Ovary (tissue), 9 donors: ENCODE data around the gene MTUS2. TPM values are rescaled to one million over a fixed set of nuclear protein-coding genes. Genes with fewer than 3 reads are reported as not detected.

ENCODE experiments used
- DNase-seq, 5 donors: peaks; one replicate each; pipeline ENCODE4 v3.0.0-alpha.2; 2019 to 2020
- H3K27ac ChIP-seq, 2 donors: fragments of 200-600 bp; one replicate each; pipeline versions ENCODE4 v1.5.1 to v1.8.0; 2019 to 2022
- H3K27me3 ChIP-seq: fragments of 200-600 bp; one replicate; pipeline ENCODE4 v1.8.0; 2022
- H3K36me3 ChIP-seq: fragments of 200-600 bp; sonication (generic); one replicate; pipeline ENCODE4 v1.5.1; 2019
- H3K4me1 ChIP-seq: one replicate; pipeline ENCODE4 v1.8.1; 2013; ENCODE audit warnings: mild to moderate bottlenecking, moderate library complexity; ENCODE audit not compliant: insufficient read depth
- H3K4me3 ChIP-seq: fragments of 200-600 bp; sonication (generic); one replicate; pipeline ENCODE4 v1.5.1; 2017
- H3K9me3 ChIP-seq, 2 donors: fragments of 200-600 bp in 1 of 2; sonication (generic) in 1 of 2; one replicate each; pipeline versions ENCODE4 v1.5.1 to v1.8.1; 2013 to 2019; ENCODE audit warnings: mild to moderate bottlenecking in 1 of 2, moderate library complexity in 1 of 2
- EP300 ChIP-seq: sonication (generic); formaldehyde crosslinking; IDR thresholded peaks from one replicate; pipeline ENCODE4 v1.6.1; 2017; ENCODE audit warnings: antibody characterized with exemption
- POLR2A ChIP-seq: fragments of 450-650 bp; IDR thresholded peaks from one replicate; pipeline ENCODE4 v1.6.1; 2017; ENCODE audit warnings: antibody characterized with exemption, mild to moderate bottlenecking, moderate library complexity
- WGBS, 3 donors: extraction: QIAGEN DNeasy Blood & Tissue Kit in 1 of 3; methylation state at CpG; one replicate each; pipeline versions ENCODE4 v1.1.5 to v1.1.7; 2013 to 2017; 5-methylcytosine and 5-hydroxymethylcytosine counted together
- intact Hi-C, 4 donors: fragments of 100-400 bp; cut with DNase I; formaldehyde crosslinking; loops; one replicate each; pipeline versions ENCODE4 v1.11.0 to v1.15.1; 2022 to 2023
- polyA plus RNA-seq, 2 donors: library from polyadenylated mRNA; stranded (reverse); fragments of 200-250 nt in 1 of 2; fragments of 350-450 nt in 1 of 2; fragmentation: Illumina TruSeq in 1 of 2; extraction: RNeasy Lipid Tissue Mini Kit (QIAGEN cat#74804) in 1 of 2; gene quantifications; one replicate each; pipeline ENCODE4 v1.2.3, GENCODE V29; 2013 to 2014
- total RNA-seq, 7 donors: library from RNA; depleted of rRNA in 2 of 7; stranded (reverse); fragments of >200 nt in 2 of 7; fragmentation: NEBNext Ultra II Directional in 3 of 7; extraction: Animal tissue kit (Norgen Biotek cat#: 25700) in 3 of 7; gene quantifications; one replicate each; pipeline versions ENCODE4 v1.1.0 to v1.2.4, GENCODE V29; 2016 to 2023
- TF ChIP-seq, protein P1 (sequence below), 3 donors: fragments of 450-650 bp in 2 of 3; fragments of 200-600 bp in 1 of 3; IDR thresholded peaks; one replicate each; pipeline versions ENCODE4 v1.5.1 to v1.8.0; 2016 to 2022; ENCODE audit warnings: antibody characterized with exemption in 3 of 3, mild to moderate bottlenecking in 1 of 3
- donor health status: DM: no; HTN: no; CAD: no; lungs with moderate emphysema.
- donor health status: DM: no; HTN: no; CAD: no.
- donor health status: Bipolar disorder and iron deficiency.
- donor health status: DM: yes; HTN: yes; CAD: no.
- donor health status: DM: no; HTN: no; CAD: no.
- donor health status: DM: yes; HTN: yes; CAD: no.

The MTUS2 gene
- total and polyA plus RNA-seq, 9 donors: 1.5 to 8.7 (median 5.4) TPM

DNA sequence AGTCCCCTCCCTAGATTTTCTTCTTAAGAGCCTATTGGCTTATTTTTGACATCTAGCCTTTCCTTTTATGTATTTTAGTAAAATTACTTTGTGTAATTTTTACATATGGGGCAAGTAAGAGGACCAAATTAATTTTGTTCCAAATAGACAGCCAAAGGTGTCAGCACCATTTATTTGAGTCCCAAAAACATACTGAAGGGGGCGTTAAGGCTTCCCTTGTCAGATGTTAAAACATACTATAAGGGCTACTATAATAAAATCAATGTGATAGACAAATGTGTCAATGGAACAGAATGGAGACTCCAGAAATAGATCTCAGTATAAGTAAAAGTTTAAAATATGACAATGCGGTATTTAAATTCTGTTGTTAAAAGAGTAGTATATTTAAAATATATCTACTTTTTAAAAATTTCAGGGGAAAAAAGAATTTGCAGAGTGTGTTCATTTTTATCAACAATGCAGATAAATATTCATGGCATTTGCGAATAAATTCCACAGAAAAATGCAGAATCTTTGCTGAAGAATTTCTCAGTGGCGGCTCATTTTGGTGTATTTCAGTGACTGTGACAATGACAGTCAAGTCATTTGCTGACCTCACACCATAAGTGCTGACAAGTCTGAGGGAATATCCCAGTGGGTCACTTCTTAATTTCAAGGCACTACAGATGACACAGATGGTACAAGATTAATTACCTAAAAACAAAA, 133.7 kb downstream of the MTUS2 start:
- TF ChIP-seq EP300 (no peak), POLR2A (no peak)
- TF ChIP-seq, protein P1, sequence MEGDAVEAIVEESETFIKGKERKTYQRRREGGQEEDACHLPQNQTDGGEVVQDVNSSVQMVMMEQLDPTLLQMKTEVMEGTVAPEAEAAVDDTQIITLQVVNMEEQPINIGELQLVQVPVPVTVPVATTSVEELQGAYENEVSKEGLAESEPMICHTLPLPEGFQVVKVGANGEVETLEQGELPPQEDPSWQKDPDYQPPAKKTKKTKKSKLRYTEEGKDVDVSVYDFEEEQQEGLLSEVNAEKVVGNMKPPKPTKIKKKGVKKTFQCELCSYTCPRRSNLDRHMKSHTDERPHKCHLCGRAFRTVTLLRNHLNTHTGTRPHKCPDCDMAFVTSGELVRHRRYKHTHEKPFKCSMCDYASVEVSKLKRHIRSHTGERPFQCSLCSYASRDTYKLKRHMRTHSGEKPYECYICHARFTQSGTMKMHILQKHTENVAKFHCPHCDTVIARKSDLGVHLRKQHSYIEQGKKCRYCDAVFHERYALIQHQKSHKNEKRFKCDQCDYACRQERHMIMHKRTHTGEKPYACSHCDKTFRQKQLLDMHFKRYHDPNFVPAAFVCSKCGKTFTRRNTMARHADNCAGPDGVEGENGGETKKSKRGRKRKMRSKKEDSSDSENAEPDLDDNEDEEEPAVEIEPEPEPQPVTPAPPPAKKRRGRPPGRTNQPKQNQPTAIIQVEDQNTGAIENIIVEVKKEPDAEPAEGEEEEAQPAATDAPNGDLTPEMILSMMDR (IDR thresholded peaks at IDR 0.05): no peak
- no peaks in the 10 kb centered on the region for H3K9me3 ChIP-seq
- DNase-seq: no peak
- intact Hi-C loops: no loop called here
- no peak overlapping the region for H3K27ac ChIP-seq
- 78 to 84% (median 79%) methylated on average over 4 of the region's 4 CpGs for WGBS, 3 donors
- no peaks in the 10 kb centered on the region for H3K27me3 ChIP-seq
- no peaks in the 10 kb centered on the region for H3K4me1 ChIP-seq
- no peak overlapping the region for H3K4me3 ChIP-seq
- H3K36me3 ChIP-seq: no peaks in the 10 kb centered on the region

GRCh38 chr13:28954419-28954725, 134.2 kb downstream of the MTUS2 start:
- intact Hi-C loops: no loop called here
- H3K4me3 ChIP-seq: no peak overlapping the region

GRCh38 chr13:28954810-28955209, 134.7 kb downstream of the MTUS2 start:
- intact Hi-C loops: no loop called here
- DNase-seq: no peak
- Histone ChIP-seq H3K4me3 (no peak overlapping the region), H3K27ac (no peak overlapping the region), H3K27me3 (no peaks in the 10 kb centered on the region), H3K9me3 (no peaks in the 10 kb centered on the region), H3K36me3 (no peaks in the 10 kb centered on the region), H3K4me1 (no peaks in the 10 kb centered on the region)
- TF ChIP-seq, protein P1 (IDR thresholded peaks at IDR 0.05): no peak
- TF ChIP-seq EP300 (no peak), POLR2A (no peak)
- WGBS, 3 donors: 61 to 76% (median 68%) methylated on average over 5 of the region's 5 CpGs

More at GRCh38 chr13:28954419-28954725, 134.2 kb downstream of the MTUS2 start:
- 58 to 78% (median 66%) methylated on average over 5 of the region's 5 CpGs for WGBS, 3 donors
- Histone ChIP-seq H3K27ac (no peak overlapping the region), H3K9me3 (no peaks in the 10 kb centered on the region), H3K27me3 (no peaks in the 10 kb centered on the region), H3K4me1 (no peaks in the 10 kb centered on the region), H3K36me3 (no peaks in the 10 kb centered on the region)
- TF ChIP-seq, protein P1 (IDR thresholded peaks at IDR 0.05): no peak
- TF ChIP-seq EP300 (no peak), POLR2A (no peak)
- no peak for DNase-seq

GRCh38 chr13:28955264-28955966, 135.3 kb downstream of the MTUS2 start:
- H3K27me3 ChIP-seq: no peaks in the 10 kb centered on the region
- H3K4me3 ChIP-seq: no peak overlapping the region
- H3K4me1 ChIP-seq: no peaks in the 10 kb centered on the region
- no peak for DNase-seq
- no peak overlapping the region for H3K27ac ChIP-seq
- H3K9me3 ChIP-seq: no peaks in the 10 kb centered on the region
- 50 to 65% (median 58%) methylated on average over 2 of the region's 2 CpGs for WGBS, 3 donors
- intact Hi-C loops: no loop called here
- H3K36me3 ChIP-seq: no peaks in the 10 kb centered on the region
- TF ChIP-seq POLR2A: no peak
- TF ChIP-seq, protein P1 (IDR thresholded peaks at IDR 0.05): no peak
- TF ChIP-seq EP300: no peak
